Psoas muscle (tissue), 8 donors: ENCODE measurements around the gene CDHR3. TPM values are rescaled to one million over a fixed set of nuclear protein-coding genes. Genes with fewer than 3 reads are reported as not detected.
"Not testable (repeated sequence)": the region's sequence is repeated elsewhere in the genome, so short reads cannot be mapped to it uniquely, and the experiment has no call there.

ENCODE experiments used
- ATAC-seq, 4 donors: fragments of 200-7000 bp; cut with Tn5 transposase; one replicate each; pipeline ENCODE4 v1.9.1; 2020; ENCODE audit warnings: moderate library complexity in 3 of 4, mild to moderate bottlenecking in 2 of 4
- DNase-seq, 2 donors: peaks; one replicate each; pipeline ENCODE4 v3.0.0-alpha.2; 2020
- H3K27ac ChIP-seq: fragments of 200-600 bp; one replicate; pipeline ENCODE4 v1.8.0; 2022
- H3K27me3 ChIP-seq, 3 donors: fragments of 200-600 bp in 1 of 3; one replicate each; pipeline versions ENCODE4 v1.6.1 to v1.8.0; 2013 to 2022; ENCODE audit warnings: low read length in 2 of 3, mild to moderate bottlenecking in 2 of 3, moderate library complexity in 1 of 3; ENCODE audit not compliant: insufficient read depth in 3 of 3
- H3K36me3 ChIP-seq, 2 donors: fragments of 200-600 bp in 1 of 2; one replicate each; pipeline versions ENCODE4 v1.6.1 to v1.8.0; 2013 to 2022; ENCODE audit warnings: low read depth in 1 of 2, mild to moderate bottlenecking in 1 of 2, moderate library complexity in 1 of 2; ENCODE audit not compliant: insufficient read depth in 1 of 2
- H3K4me1 ChIP-seq: fragments of 200-600 bp; one replicate; pipeline ENCODE4 v1.8.0; 2022
- H3K4me3 ChIP-seq: fragments of 200-600 bp; one replicate; pipeline ENCODE4 v1.8.0; 2022; ENCODE audit warnings: mild to moderate bottlenecking
- H3K9me3 ChIP-seq: fragments of 200-600 bp; one replicate; pipeline ENCODE4 v1.8.0; 2022
- WGBS, 3 donors: extraction: QIAGEN DNeasy Blood & Tissue Kit; methylation state at CpG; one replicate each; pipeline versions ENCODE4 v1.1.6 to v1.1.7; 2013; 5-methylcytosine and 5-hydroxymethylcytosine counted together
- intact Hi-C, 2 donors: fragments of 100-400 bp; cut with DNase I; formaldehyde crosslinking; loops; one replicate each; pipeline versions ENCODE4 v1.11.0 to v1.14.2; 2022
- polyA plus RNA-seq, 3 donors: library from polyadenylated mRNA; stranded (reverse); fragments of 200-250 nt; gene quantifications; one replicate each; pipeline ENCODE4 v1.2.3, GENCODE V29; 2013
- total RNA-seq, 4 donors: library from RNA; stranded (reverse); fragmentation: NEBNext Ultra II Directional in 2 of 4; extraction: Animal tissue kit (Norgen Biotek cat#: 25700) in 2 of 4; gene quantifications; one replicate each; pipeline versions ENCODE4 v1.2.1 to v1.2.4, GENCODE V29; 2021 to 2023
- TF ChIP-seq, protein P1 (sequence below): fragments of 200-600 bp; IDR thresholded peaks from one replicate; pipeline ENCODE4 v1.8.0; 2022; ENCODE audit warnings: antibody characterized with exemption
- donor health status: healthy with polysubstance abuse.
- donor health status: DM: no; HTN: no; CAD: no; lungs with moderate emphysema.
- donor health status: Bipolar disorder and iron deficiency.
- donor health status: healthy.
- donor health status: DM: yes; HTN: yes; CAD: no.
- donor health status: DM: no; HTN: no; CAD: no.
- donor health status: DM: no; HTN: no; CAD: no.
- donor health status: DM: yes; HTN: yes; CAD: no.

The CDHR3 gene
- total and polyA plus RNA-seq, 7 donors, result 0.30 to 1.7 (median 0.44) TPM

DNA sequence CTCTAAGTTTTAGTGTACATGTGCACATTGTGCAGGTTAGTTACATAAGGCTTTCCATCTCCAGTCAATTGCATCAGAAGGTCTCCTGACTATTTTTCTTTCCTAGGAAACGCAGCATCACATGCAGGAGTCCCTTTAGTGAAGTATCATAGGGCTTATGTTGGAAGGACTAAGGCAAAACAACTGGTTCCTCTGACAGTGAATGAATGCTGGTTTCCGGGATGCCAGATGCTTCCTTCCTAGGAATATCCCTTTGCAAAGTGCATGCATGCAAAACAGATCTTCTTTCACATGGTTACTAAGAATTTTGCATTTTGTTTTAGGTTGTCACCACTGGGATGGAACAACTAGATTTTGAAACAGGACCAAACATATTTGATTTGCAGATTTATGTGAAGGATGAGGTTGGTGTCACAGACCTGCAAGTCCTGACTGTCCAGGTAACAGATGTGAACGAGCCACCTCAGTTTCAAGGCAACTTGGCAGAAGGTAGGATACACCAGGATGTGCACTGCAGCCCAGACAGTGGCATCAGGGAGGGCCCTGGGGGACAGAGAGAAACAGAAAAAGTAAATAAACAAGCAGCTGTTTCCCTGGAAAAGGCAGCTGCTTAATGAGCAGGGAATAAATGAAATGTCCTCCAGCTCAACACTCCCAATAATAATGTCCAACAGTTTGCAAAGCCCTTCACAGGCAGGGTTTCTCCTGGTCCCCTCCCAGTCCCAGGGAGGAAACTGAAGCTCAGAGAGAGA, 17.8 kb downstream of the CDHR3 start:
- Histone ChIP-seq H3K4me1 (no peaks in the 10 kb centered on the region), H3K27ac (no peak overlapping the region), H3K9me3 (no peaks in the 10 kb centered on the region), H3K27me3 (no peaks in the 10 kb centered on the region), H3K4me3 (no peak overlapping the region), H3K36me3 (no peaks in the 10 kb centered on the region)
- ATAC-seq, result no peak
- WGBS, 3 donors, result 38 to 63% (median 39%) methylated on average over 3 of the region's 3 CpGs
- intact Hi-C loops, result no loop called here
- TF ChIP-seq, protein P1, sequence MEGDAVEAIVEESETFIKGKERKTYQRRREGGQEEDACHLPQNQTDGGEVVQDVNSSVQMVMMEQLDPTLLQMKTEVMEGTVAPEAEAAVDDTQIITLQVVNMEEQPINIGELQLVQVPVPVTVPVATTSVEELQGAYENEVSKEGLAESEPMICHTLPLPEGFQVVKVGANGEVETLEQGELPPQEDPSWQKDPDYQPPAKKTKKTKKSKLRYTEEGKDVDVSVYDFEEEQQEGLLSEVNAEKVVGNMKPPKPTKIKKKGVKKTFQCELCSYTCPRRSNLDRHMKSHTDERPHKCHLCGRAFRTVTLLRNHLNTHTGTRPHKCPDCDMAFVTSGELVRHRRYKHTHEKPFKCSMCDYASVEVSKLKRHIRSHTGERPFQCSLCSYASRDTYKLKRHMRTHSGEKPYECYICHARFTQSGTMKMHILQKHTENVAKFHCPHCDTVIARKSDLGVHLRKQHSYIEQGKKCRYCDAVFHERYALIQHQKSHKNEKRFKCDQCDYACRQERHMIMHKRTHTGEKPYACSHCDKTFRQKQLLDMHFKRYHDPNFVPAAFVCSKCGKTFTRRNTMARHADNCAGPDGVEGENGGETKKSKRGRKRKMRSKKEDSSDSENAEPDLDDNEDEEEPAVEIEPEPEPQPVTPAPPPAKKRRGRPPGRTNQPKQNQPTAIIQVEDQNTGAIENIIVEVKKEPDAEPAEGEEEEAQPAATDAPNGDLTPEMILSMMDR, result no peak
- no peak for DNase-seq

GRCh38 chr7:105982388-105982787, 19.3 kb downstream of the CDHR3 start:
- Histone ChIP-seq H3K4me1 (no peaks in the 10 kb centered on the region), H3K4me3 (no peak overlapping the region), H3K27ac (no peak overlapping the region), H3K9me3 (no peaks in the 10 kb centered on the region), H3K36me3 (no peaks in the 10 kb centered on the region), H3K27me3 (no peaks in the 10 kb centered on the region)
- TF ChIP-seq, protein P1, result no peak
- DNase-seq, result no peak
- intact Hi-C loops, result no loop called here
- WGBS, 3 donors, result 83 to 100% (median 86%) methylated on average over 1 to 2 of the region's 2 CpGs
- no peak for ATAC-seq

DNA sequence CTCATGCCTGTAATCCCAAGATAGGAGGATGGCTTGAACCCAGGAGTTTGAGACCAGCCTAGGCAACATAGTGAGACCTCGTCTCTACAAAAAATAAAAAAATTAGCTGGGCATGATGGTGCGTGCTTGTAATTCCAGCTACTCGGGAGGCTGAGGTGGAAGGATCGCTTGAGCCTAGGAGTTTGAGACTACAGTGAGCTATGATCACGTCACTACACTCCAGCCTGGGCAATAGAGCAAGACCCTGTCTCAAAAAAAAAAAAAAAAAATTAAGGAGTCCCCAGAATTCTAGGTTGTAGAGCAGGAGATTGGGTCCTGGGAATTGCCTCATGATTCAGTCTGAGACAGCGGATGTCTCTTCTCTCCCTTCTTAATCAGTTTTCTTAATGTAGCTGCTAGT, 21.7 kb downstream of the CDHR3 start:
- H3K27me3 ChIP-seq, H3K27ac ChIP-seq, H3K4me1 ChIP-seq, intact Hi-C loops, DNase-seq, H3K4me3 ChIP-seq, H3K9me3 ChIP-seq, H3K36me3 ChIP-seq, ATAC-seq: not testable (repeated sequence)
- 93 to 96% (median 96%) methylated on average over 6 of the region's 6 CpGs for WGBS, 3 donors

- H3K27me3 ChIP-seq, result no peaks in the 10 kb centered on the region
- DNase-seq (no peak), ATAC-seq (no peak)
- WGBS, 3 donors, result 60 to 67% (median 64%) methylated on average over 4 of the region's 4 CpGs
- no peaks in the 10 kb centered on the region for H3K9me3 ChIP-seq
- intact Hi-C loops, result no loop called here
- H3K4me1 ChIP-seq, result no peaks in the 10 kb centered on the region
- H3K27ac ChIP-seq, result no peak overlapping the region
- TF ChIP-seq, protein P1, result no peak
- no peak overlapping the region for H3K4me3 ChIP-seq
- no peaks in the 10 kb centered on the region for H3K36me3 ChIP-seq
Measured at GRCh38 chr7:105985229-105985628, 22.2 kb downstream of the CDHR3 start.

- no peak for ATAC-seq
- Histone ChIP-seq H3K36me3 (no peaks in the 10 kb centered on the region), H3K27me3 (no peaks in the 10 kb centered on the region), H3K4me1 (no peaks in the 10 kb centered on the region), H3K4me3 (no peak overlapping the region), H3K27ac (no peak overlapping the region), H3K9me3 (no peaks in the 10 kb centered on the region)
- WGBS, 3 donors, result 58 to 66% (median 65%) methylated on average over 2 of the region's 2 CpGs
- intact Hi-C loops, result no loop called here
- no peak for DNase-seq
- TF ChIP-seq, protein P1, result no peak
Measured at GRCh38 chr7:105985672-105986215, 22.7 kb downstream of the CDHR3 start.
